Subcutaneous abdominal adipose tissue (tissue), 5 donors: ENCODE data around the gene LY6G5C.

Source experiments
- H3K27ac ChIP-seq: one replicate; pipeline ENCODE4 v1.7.0; 2013; ENCODE audit warnings: low read depth, mild to moderate bottlenecking, inconsistent platforms, low read length, moderate library complexity
- H3K27me3 ChIP-seq, 5 donors: one replicate each; pipeline ENCODE4 v1.7.0; 2013; ENCODE audit warnings: low read length in 5 of 5, inconsistent platforms in 1 of 5; ENCODE audit not compliant: control insufficient read depth in 5 of 5, insufficient read depth in 4 of 5
- H3K36me3 ChIP-seq, 5 donors: one replicate each; pipeline ENCODE4 v1.7.0; 2013; ENCODE audit warnings: low read length in 5 of 5; ENCODE audit not compliant: control insufficient read depth in 5 of 5, insufficient read depth in 5 of 5
- H3K4me1 ChIP-seq, 5 donors: one replicate each; pipeline ENCODE4 v1.7.0; 2013; ENCODE audit warnings: low read length in 5 of 5, mild to moderate bottlenecking in 3 of 5, moderate library complexity in 1 of 5; ENCODE audit not compliant: control insufficient read depth in 5 of 5, insufficient read depth in 5 of 5
- H3K4me3 ChIP-seq, 5 donors: one replicate each; pipeline ENCODE4 v1.7.0; 2013; ENCODE audit warnings: low read length in 5 of 5, low read depth in 1 of 5
- H3K9ac ChIP-seq, 5 donors: one replicate each; pipeline ENCODE4 v1.7.0; 2013; ENCODE audit warnings: low read length in 5 of 5, mild to moderate bottlenecking in 4 of 5, moderate library complexity in 3 of 5
- H3K9me3 ChIP-seq, 5 donors: one replicate each; pipeline ENCODE4 v1.7.0; 2013; ENCODE audit warnings: low read length in 5 of 5; ENCODE audit not compliant: control insufficient read depth in 5 of 5
- donor health status: healthy.
- donor health status: healthy.
- donor health status: healthy.
- donor health status: healthy.
- donor health status: healthy.

The LY6G5C gene

DNA sequence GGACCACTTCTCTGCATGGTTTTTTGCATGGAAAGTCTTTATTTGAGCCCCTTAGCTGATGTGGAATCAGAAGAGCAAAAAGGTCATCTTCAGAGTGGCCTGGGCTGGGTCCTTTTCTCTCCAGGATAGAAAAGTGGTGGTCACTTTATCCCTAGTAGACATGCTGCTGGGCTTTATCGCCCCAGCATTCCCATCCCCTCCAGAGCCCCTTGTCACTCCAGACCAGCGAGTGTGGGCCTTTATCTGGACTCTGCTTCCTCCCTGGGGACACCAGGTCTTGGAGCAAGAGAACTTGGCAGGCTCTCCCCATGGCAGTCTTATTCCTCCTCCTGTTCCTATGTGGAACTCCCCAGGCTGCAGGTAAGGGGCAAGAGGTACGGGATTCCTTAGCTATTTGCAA, 25.7 kb upstream of the LY6G5C start, which contains the start of gene LY6G6F:
TSS of gene LY6G6F (plus strand) at position 268 of the 400 bp plus-strand sequence. CDS start at position 309, 41 bp downstream.
- H3K9ac ChIP-seq = no peak within 1 kb of the TSS

GRCh38 chr6:31705931-31706330, 25.1 kb upstream of the LY6G5C start:
- Histone ChIP-seq H3K9me3 (no peaks in the 10 kb centered on the region), H3K9ac (no peak overlapping the region), H3K27me3 (peaks cover 0 to 4% (median 4%) of the 10 kb centered on the region in 5 donors), H3K27ac (no peak overlapping the region), H3K36me3 (peaks cover 0 to 3% (median 0%) of the 10 kb centered on the region in 5 donors), H3K4me1 (peaks cover 6 to 32% (median 23%) of the 10 kb centered on the region in 5 donors), H3K4me3 (no peak overlapping the region)

More for the DNA sequence above, 25.7 kb upstream of the LY6G5C start, which contains the start of gene LY6G6F:
- H3K27ac ChIP-seq = no peak within 1 kb of the TSS
- no peaks in the 10 kb centered on the region for H3K9me3 ChIP-seq
- no peak within 1 kb of the TSS for H3K4me3 ChIP-seq
- H3K36me3 ChIP-seq = no peaks in the 10 kb centered on the region
- peaks cover 0 to 4% (median 4%) of the 10 kb centered on the region in 5 donors for H3K27me3 ChIP-seq
- peaks cover 5 to 29% (median 22%) of the 10 kb centered on the region in 5 donors for H3K4me1 ChIP-seq

DNA sequence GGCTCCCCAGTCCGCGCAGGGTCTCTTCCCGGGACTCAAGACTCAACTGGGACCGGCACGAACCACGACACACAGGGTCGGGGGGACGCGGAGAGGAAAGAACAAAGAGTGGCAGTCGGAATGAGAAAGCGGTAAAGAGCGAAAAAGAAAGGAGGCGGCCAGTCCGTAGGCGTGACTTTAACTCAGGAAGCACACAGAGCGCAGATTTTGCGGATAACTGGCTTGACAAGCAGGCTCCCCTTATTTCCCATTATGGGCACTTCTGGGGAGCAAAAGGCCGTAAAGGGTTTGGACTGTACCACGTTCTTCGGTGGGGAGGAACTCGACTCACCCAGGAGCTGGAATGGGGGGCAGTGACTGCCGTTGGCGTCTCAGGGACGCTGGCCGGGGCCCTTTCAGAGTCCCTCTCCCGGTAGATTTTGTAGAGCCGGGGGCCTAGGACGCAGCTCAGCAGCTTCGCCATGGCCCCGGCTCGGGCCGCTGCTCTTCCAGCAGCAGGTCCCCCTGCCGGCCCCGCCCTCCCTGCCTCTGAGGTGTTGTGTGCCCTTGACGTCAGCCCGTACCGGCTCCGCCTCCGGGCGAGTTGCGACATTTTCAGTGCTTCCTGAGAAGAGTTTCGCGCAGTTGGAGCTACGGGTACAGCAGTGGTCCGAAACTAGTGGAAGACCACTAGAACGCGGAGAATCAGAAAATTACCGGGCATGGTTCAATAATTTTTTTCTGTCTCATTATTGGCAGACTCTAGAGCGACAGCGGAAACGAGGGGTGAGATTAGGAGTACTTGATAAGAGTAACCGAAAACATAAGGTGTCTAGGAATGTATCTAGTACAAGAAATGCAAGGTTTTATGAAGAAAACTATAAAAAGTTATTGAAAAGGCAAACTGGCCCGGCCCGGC, 22.2 kb upstream of the LY6G5C start, which contains the start of gene ABHD16A:
TSS of gene ABHD16A (minus strand) at position 506 of the 898 bp plus-strand sequence. CDS start at position 463, 43 bp downstream.
- H3K4me3 ChIP-seq = peak within 1 kb of the TSS; percentile 89 to 98 (median 94)
- peak within 1 kb of the TSS; percentile 90 to 97 (median 96) for H3K9ac ChIP-seq
- peak within 1 kb of the TSS; percentile 97 for H3K27ac ChIP-seq
- H3K27me3 ChIP-seq = no peaks in the 10 kb centered on the region
- peaks cover 6 to 31% (median 24%) of the 10 kb centered on the region in 5 donors for H3K4me1 ChIP-seq
- H3K9me3 ChIP-seq = no peaks in the 10 kb centered on the region
- peaks cover 0 to 19% (median 12%) of the 10 kb centered on the region in 5 donors for H3K36me3 ChIP-seq

- Histone ChIP-seq H3K27me3 (no peaks in the 10 kb centered on the region), H3K9ac (peak overlapping the region; percentile 90 to 97 (median 96)), H3K27ac (peak overlapping the region; percentile 97), H3K36me3 (peaks cover 2 to 24% (median 12%) of the 10 kb centered on the region in 5 donors), H3K9me3 (no peaks in the 10 kb centered on the region), H3K4me3 (peak overlapping the region; percentile 89 to 98 (median 94)), H3K4me1 (peaks cover 6 to 35% (median 24%) of the 10 kb centered on the region in 5 donors)
Observed at GRCh38 chr6:31702405-31702818, 21.5 kb upstream of the LY6G5C start.

DNA sequence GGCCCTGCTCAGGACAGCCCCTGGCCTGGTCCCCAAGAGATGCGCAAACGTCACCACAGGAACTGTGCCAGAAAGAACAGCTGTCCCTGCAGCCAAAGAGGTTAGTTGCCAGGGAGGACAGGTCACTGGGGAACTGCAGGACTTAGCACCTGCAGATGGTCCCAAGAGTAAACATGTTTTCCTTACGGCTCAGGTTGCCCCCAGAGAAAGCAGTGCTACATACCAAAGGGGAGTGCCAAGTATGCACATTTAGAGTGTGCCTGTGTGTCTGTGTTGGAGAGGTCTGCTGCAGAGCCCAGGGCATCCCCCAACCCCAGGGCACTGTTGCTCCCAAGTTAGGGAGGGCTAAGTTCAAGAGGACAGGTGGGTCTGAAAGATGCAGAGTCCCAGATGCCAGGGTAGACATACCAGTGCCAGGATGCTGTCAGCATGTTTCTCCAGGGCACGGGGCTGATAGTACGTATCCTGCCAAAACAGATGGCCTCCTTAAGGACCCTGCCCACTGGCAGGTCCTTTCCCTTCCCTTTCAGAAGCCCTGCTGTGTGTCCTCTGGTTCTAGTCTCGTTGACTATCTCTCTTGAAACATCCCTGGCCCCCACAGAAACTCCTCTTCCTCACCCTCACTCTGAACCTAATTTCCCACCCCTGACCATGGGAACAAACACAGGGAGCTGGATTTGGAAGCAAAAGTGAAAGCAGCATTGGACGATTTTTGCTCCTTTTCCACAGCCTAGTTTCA, 21.0 kb upstream of the LY6G5C start:
- H3K36me3 ChIP-seq = peaks cover 2 to 29% (median 14%) of the 10 kb centered on the region in 5 donors
- H3K4me1 ChIP-seq = peaks cover 6 to 35% (median 24%) of the 10 kb centered on the region in 5 donors
- H3K4me3 ChIP-seq = peak overlapping the region; percentile 89 to 98 (median 94)
- H3K27me3 ChIP-seq = no peaks in the 10 kb centered on the region
- peak overlapping the region; percentile 97 for H3K27ac ChIP-seq
- H3K9me3 ChIP-seq = no peaks in the 10 kb centered on the region
- H3K9ac ChIP-seq = peak overlapping the region; percentile 90 to 97 (median 96)

DNA sequence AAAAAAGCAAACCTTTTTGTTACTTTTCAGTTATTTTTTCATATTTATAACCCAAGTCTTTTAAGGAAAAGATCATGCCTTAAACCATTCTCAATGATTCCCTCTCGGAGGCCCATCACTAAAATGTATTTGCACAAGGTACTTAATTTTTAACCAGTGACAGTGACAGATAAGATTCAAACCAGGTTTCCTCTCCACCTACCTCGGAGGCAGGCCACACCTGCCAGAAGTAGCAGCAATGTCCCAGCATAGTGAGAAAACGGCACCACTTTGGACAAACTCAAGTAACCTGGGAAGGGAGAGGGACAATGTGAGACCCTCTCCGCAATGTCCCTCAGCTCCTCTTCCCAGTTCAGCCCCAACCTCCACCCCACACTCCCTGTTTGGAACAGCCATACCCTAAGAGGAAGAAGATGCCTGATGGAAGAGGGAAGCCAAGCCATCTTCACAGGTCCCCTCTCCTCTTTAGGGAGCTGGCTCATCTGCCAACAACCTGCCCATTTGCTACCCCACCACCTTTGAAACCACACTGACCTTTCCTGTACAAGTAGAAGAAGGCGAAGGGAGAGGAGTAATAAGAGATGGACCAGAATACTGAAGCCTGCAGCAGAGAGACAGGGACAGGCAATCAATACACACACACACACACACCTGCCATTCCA, 20.0 kb upstream of the LY6G5C start:
- no peak overlapping the region for H3K27ac ChIP-seq
- H3K9ac ChIP-seq = peak overlapping the region in 2 of 5 donors; percentile 9 to 30
- peaks cover 2 to 38% (median 22%) of the 10 kb centered on the region in 5 donors for H3K36me3 ChIP-seq
- no peak overlapping the region for H3K4me3 ChIP-seq
- no peaks in the 10 kb centered on the region for H3K27me3 ChIP-seq
- H3K4me1 ChIP-seq = peaks cover 6 to 38% (median 24%) of the 10 kb centered on the region in 5 donors
- H3K9me3 ChIP-seq = no peaks in the 10 kb centered on the region

- Histone ChIP-seq H3K4me1 (peaks cover 6 to 26% (median 19%) of the 10 kb centered on the region in 5 donors), H3K27ac (no peak overlapping the region)
Observed at GRCh38 chr6:31697555-31697954, 16.7 kb upstream of the LY6G5C start.

DNA sequence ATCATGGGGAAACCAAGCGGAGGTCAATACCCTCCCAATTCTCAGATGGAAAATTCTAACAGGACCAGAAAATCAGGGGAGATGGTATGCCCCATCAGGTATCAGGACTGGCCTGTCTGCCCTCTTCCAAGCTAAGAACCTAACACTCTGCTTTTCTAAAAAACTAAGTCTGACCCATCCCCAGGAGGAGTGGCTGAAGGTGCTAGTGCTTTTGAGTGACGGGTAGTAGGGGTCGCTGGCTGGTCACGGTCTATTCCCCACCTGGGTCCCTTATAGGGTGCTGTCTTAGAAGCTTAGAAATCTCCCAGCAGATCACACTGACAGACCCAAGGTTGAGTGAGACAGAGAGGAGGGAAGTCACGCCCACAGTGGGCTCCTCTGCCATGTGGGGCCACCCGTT, 12.7 kb upstream of the LY6G5C start:
- Histone ChIP-seq H3K9ac (no peak overlapping the region), H3K4me3 (no peak overlapping the region), H3K36me3 (peaks cover 5 to 89% (median 71%) of the 10 kb centered on the region in 5 donors), H3K4me1 (peaks cover 0 to 7% (median 0%) of the 10 kb centered on the region in 5 donors), H3K9me3 (no peaks in the 10 kb centered on the region), H3K27ac (no peak overlapping the region), H3K27me3 (no peaks in the 10 kb centered on the region)

More at GRCh38 chr6:31697555-31697954, 16.7 kb upstream of the LY6G5C start:
- H3K36me3 ChIP-seq = peaks cover 2 to 69% (median 47%) of the 10 kb centered on the region in 5 donors
- no peaks in the 10 kb centered on the region for H3K9me3 ChIP-seq
- H3K27me3 ChIP-seq = no peaks in the 10 kb centered on the region
- H3K4me3 ChIP-seq = no peak overlapping the region
- peak overlapping the region in 1 of 5 donors; percentile 10 for H3K9ac ChIP-seq

GRCh38 chr6:31692886-31693285, 12.0 kb upstream of the LY6G5C start:
- Histone ChIP-seq H3K4me1 (peaks cover 0 to 7% (median 0%) of the 10 kb centered on the region in 5 donors), H3K27ac (no peak overlapping the region), H3K4me3 (no peak overlapping the region), H3K36me3 (peaks cover 4 to 95% (median 78%) of the 10 kb centered on the region in 5 donors), H3K9me3 (no peaks in the 10 kb centered on the region), H3K27me3 (no peaks in the 10 kb centered on the region), H3K9ac (no peak overlapping the region)
